DOHH2 (cell line): ENCODE measurements around the gene SLC27A1.

ENCODE experiments used
- CTCF ChIP-seq: fragments of 200-600 bp; sonication (generic); IDR thresholded peaks from one replicate; pipeline ENCODE4 v1.5.1; 2014; ENCODE audit warnings: antibody characterized with exemption, mild to moderate bottlenecking, low read depth, low read length; ENCODE audit not compliant: poor library complexity, severe bottlenecking
- EZH2phosphoT487 ChIP-seq: fragments of 200-600 bp; sonication (generic); IDR thresholded peaks from 2 replicates; pipeline ENCODE4 v1.6.1; 2017; ENCODE audit warnings: borderline replicate concordance, mild to moderate bottlenecking, antibody characterized with exemption, low read length, moderate library complexity, mixed read lengths

GRCh38 chr19:17456127-17456526, 14.2 kb upstream of the SLC27A1 start:
- TF ChIP-seq CTCF: no peak
- TF ChIP-seq EZH2phosphoT487: no peak
